ENCODE results near the gene VEZT.

DNA sequence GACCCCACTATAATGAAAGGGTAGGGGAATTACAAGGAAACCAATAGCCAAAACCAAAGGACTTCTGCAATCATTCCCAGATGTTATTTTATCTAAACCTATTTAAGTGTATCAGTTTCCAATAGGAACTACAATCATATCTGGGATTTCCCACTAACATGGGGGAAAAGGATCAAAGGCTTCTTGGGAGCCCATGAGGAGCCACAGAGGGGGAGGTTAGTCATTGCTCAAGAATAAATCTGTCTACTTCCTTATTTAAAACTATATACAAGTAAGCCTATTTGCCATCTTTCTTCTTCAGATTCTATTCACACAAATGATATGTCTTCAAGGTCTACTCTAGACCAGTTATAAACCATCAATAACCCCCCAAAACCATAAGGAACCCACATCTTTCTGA, 33.5 kb upstream of the VEZT start:
- no peak for TF ChIP-seq CTCF (IDR thresholded peaks at IDR 0.05)
- no peak for TF ChIP-seq POLR2A (IDR thresholded peaks at IDR 0.05)
